ENCODE measurements around the gene KIF24.

Gene KIF24

GRCh38 chr9:34343605-34344004 is 14.5 kb upstream of the KIF24 start:
- H3K36me3 ChIP-seq (ENCODE audit: control insufficient read depth in 1 of 2, insufficient read depth in 2 of 2, low read length in 2 of 2): peaks cover 20 to 23% of the 10 kb centered on the region in 2 experiments
- no peaks in the 10 kb centered on the region for H3K4me1 ChIP-seq (ENCODE audit: control insufficient read depth in 1 of 2, insufficient read depth in 2 of 2, low read length in 2 of 2)
- H3K4me3 ChIP-seq (ENCODE audit: low read depth, low read length): no peak overlapping the region
- H3K9ac ChIP-seq (ENCODE audit: low read length): no peak overlapping the region
- H3K14ac ChIP-seq (ENCODE audit: low read length): no peak overlapping the region
- no peak overlapping the region for H2BK5ac ChIP-seq (ENCODE audit: low read depth, low read length, poor library complexity)
- H4K12ac ChIP-seq (ENCODE audit: low read depth, low read length): no peak overlapping the region
- H3K18ac ChIP-seq (ENCODE audit: low read length): no peak overlapping the region
- no peak overlapping the region for H4K91ac ChIP-seq (ENCODE audit: low read depth, low read length)
- no peaks in the 10 kb centered on the region for H3K79me1 ChIP-seq (ENCODE audit: low read length)
- H3K4me2 ChIP-seq (ENCODE audit: low read length): no peak overlapping the region
- no peak overlapping the region for H2BK120ac ChIP-seq (ENCODE audit: insufficient read depth, low read length, poor library complexity)
- no peaks in the 10 kb centered on the region for H3K9me3 ChIP-seq (ENCODE audit: insufficient read depth, low read depth, low read length)
- no peak overlapping the region for H2AK5ac ChIP-seq (ENCODE audit: low read length)
- H3K79me2 ChIP-seq (ENCODE audit: control insufficient read depth, insufficient read depth, low read length, poor library complexity): no peaks in the 10 kb centered on the region
- no peak overlapping the region for H2AFZ ChIP-seq (ENCODE audit: insufficient read depth, low read length, poor library complexity)
- no peak for DNase-seq
- no peak overlapping the region for H2BK12ac ChIP-seq (ENCODE audit: low read length)
- WGBS (ENCODE audit: extremely low coverage, insufficient coverage, insufficient read length): no CpG with 5 or more reads among the region's 1 CpG
- no peak overlapping the region for H3K27ac ChIP-seq (ENCODE audit: low read depth, low read length)
- no peak overlapping the region for H3K4ac ChIP-seq (ENCODE audit: low read depth, low read length)
- no peaks in the 10 kb centered on the region for H3K27me3 ChIP-seq (ENCODE audit: insufficient read depth, low read length)
- no peak overlapping the region for H3K23ac ChIP-seq (ENCODE audit: low read length)
- no peak overlapping the region for H4K8ac ChIP-seq (ENCODE audit: low read depth, low read length)

- H2AFZ ChIP-seq (ENCODE audit: insufficient read depth, low read length, poor library complexity): no peak overlapping the region
- no peak overlapping the region for H2AK5ac ChIP-seq (ENCODE audit: low read length)
- H3K27me3 ChIP-seq (ENCODE audit: insufficient read depth, low read length): no peaks in the 10 kb centered on the region
- no peak overlapping the region for H3K9ac ChIP-seq (ENCODE audit: low read length)
- no peak overlapping the region for H3K14ac ChIP-seq (ENCODE audit: low read length)
- H2BK120ac ChIP-seq (ENCODE audit: insufficient read depth, low read length, poor library complexity): no peak overlapping the region
- no peak overlapping the region for H4K8ac ChIP-seq (ENCODE audit: low read depth, low read length)
- no CpG with 5 or more reads among the region's 5 CpGs for WGBS (ENCODE audit: extremely low coverage, insufficient coverage, insufficient read length)
- H3K18ac ChIP-seq (ENCODE audit: low read length): no peak overlapping the region
- H3K4me3 ChIP-seq (ENCODE audit: low read depth, low read length): no peak overlapping the region
- no peak overlapping the region for H3K27ac ChIP-seq (ENCODE audit: low read depth, low read length)
- no peaks in the 10 kb centered on the region for H3K4me1 ChIP-seq (ENCODE audit: control insufficient read depth in 1 of 2, insufficient read depth in 2 of 2, low read length in 2 of 2)
- H4K91ac ChIP-seq (ENCODE audit: low read depth, low read length): no peak overlapping the region
- no peak overlapping the region for H3K23ac ChIP-seq (ENCODE audit: low read length)
- no peak overlapping the region for H2BK5ac ChIP-seq (ENCODE audit: low read depth, low read length, poor library complexity)
- DNase-seq: no peak
- no peaks in the 10 kb centered on the region for H3K79me2 ChIP-seq (ENCODE audit: control insufficient read depth, insufficient read depth, low read length, poor library complexity)
- no peak overlapping the region for H3K4me2 ChIP-seq (ENCODE audit: low read length)
- H3K79me1 ChIP-seq (ENCODE audit: low read length): no peaks in the 10 kb centered on the region
- H3K36me3 ChIP-seq (ENCODE audit: control insufficient read depth in 1 of 2, insufficient read depth in 2 of 2, low read length in 2 of 2): peaks cover 22 to 24% of the 10 kb centered on the region in 2 experiments
- H3K4ac ChIP-seq (ENCODE audit: low read depth, low read length): no peak overlapping the region
- H4K12ac ChIP-seq (ENCODE audit: low read depth, low read length): no peak overlapping the region
- H2BK12ac ChIP-seq (ENCODE audit: low read length): no peak overlapping the region
- H3K9me3 ChIP-seq (ENCODE audit: insufficient read depth, low read depth, low read length): no peaks in the 10 kb centered on the region
Observed at GRCh38 chr9:34343090-34343489, 14.0 kb upstream of the KIF24 start.

GRCh38 chr9:34341659-34342295 is 12.7 kb upstream of the KIF24 start:
- no peak overlapping the region for H2BK12ac ChIP-seq (ENCODE audit: low read length)

GRCh38 chr9:34338665-34339385 is 9.8 kb upstream of the KIF24 start:
- Histone ChIP-seq H4K8ac (ENCODE audit: low read depth, low read length) (no peak overlapping the region), H2AFZ (ENCODE audit: insufficient read depth, low read length, poor library complexity) (no peak overlapping the region), H3K4ac (ENCODE audit: low read depth, low read length) (no peak overlapping the region), H3K79me1 (ENCODE audit: low read length) (no peaks in the 10 kb centered on the region), H4K91ac (ENCODE audit: low read depth, low read length) (no peak overlapping the region), H3K23ac (ENCODE audit: low read length) (no peak overlapping the region), H3K9me3 (ENCODE audit: insufficient read depth, low read depth, low read length) (no peaks in the 10 kb centered on the region), H2AK5ac (ENCODE audit: low read length) (no peak overlapping the region), H4K12ac (ENCODE audit: low read depth, low read length) (no peak overlapping the region), H3K4me2 (ENCODE audit: low read length) (no peak overlapping the region), H3K18ac (ENCODE audit: low read length) (no peak overlapping the region), H3K27ac (ENCODE audit: low read depth, low read length) (no peak overlapping the region), H3K4me1 (ENCODE audit: control insufficient read depth in 1 of 2, insufficient read depth in 2 of 2, low read length in 2 of 2) (no peaks in the 10 kb centered on the region), H2BK5ac (ENCODE audit: low read depth, low read length, poor library complexity) (no peak overlapping the region), H3K9ac (ENCODE audit: low read length) (no peak overlapping the region), H3K36me3 (ENCODE audit: control insufficient read depth in 1 of 2, insufficient read depth in 2 of 2, low read length in 2 of 2) (peaks cover 22 to 24% of the 10 kb centered on the region in 2 experiments), H3K14ac (ENCODE audit: low read length) (no peak overlapping the region), H2BK12ac (ENCODE audit: low read length) (no peak overlapping the region), H3K4me3 (ENCODE audit: low read depth, low read length) (no peak overlapping the region), H3K27me3 (ENCODE audit: insufficient read depth, low read length) (no peaks in the 10 kb centered on the region), H2BK120ac (ENCODE audit: insufficient read depth, low read length, poor library complexity) (no peak overlapping the region), H3K79me2 (ENCODE audit: control insufficient read depth, insufficient read depth, low read length, poor library complexity) (no peaks in the 10 kb centered on the region)
- WGBS (ENCODE audit: extremely low coverage, insufficient coverage, insufficient read length): no CpG with 5 or more reads among the region's 2 CpGs
- no peak for DNase-seq

More at GRCh38 chr9:34341659-34342295, 12.7 kb upstream of the KIF24 start:
- no peak overlapping the region for H3K23ac ChIP-seq (ENCODE audit: low read length)
- no peaks in the 10 kb centered on the region for H3K79me2 ChIP-seq (ENCODE audit: control insufficient read depth, insufficient read depth, low read length, poor library complexity)
- no peaks in the 10 kb centered on the region for H3K9me3 ChIP-seq (ENCODE audit: insufficient read depth, low read depth, low read length)
- no peak overlapping the region for H2AK5ac ChIP-seq (ENCODE audit: low read length)
- H2AFZ ChIP-seq (ENCODE audit: insufficient read depth, low read length, poor library complexity): no peak overlapping the region
- H3K36me3 ChIP-seq (ENCODE audit: control insufficient read depth in 1 of 2, insufficient read depth in 2 of 2, low read length in 2 of 2): peaks cover 22 to 24% of the 10 kb centered on the region in 2 experiments
- no peaks in the 10 kb centered on the region for H3K27me3 ChIP-seq (ENCODE audit: insufficient read depth, low read length)
- H2BK5ac ChIP-seq (ENCODE audit: low read depth, low read length, poor library complexity): no peak overlapping the region
- no peaks in the 10 kb centered on the region for H3K4me1 ChIP-seq (ENCODE audit: control insufficient read depth in 1 of 2, insufficient read depth in 2 of 2, low read length in 2 of 2)
- WGBS (ENCODE audit: extremely low coverage, insufficient coverage, insufficient read length): no CpG with 5 or more reads among the region's 7 CpGs
- H3K18ac ChIP-seq (ENCODE audit: low read length): no peak overlapping the region
- H3K4ac ChIP-seq (ENCODE audit: low read depth, low read length): no peak overlapping the region
- H3K4me3 ChIP-seq (ENCODE audit: low read depth, low read length): no peak overlapping the region
- no peak overlapping the region for H4K8ac ChIP-seq (ENCODE audit: low read depth, low read length)
- H4K91ac ChIP-seq (ENCODE audit: low read depth, low read length): no peak overlapping the region
- no peak overlapping the region for H3K4me2 ChIP-seq (ENCODE audit: low read length)
- no peaks in the 10 kb centered on the region for H3K79me1 ChIP-seq (ENCODE audit: low read length)
- DNase-seq: no peak
- no peak overlapping the region for H3K27ac ChIP-seq (ENCODE audit: low read depth, low read length)
- H2BK120ac ChIP-seq (ENCODE audit: insufficient read depth, low read length, poor library complexity): no peak overlapping the region
- no peak overlapping the region for H3K14ac ChIP-seq (ENCODE audit: low read length)
- no peak overlapping the region for H3K9ac ChIP-seq (ENCODE audit: low read length)
- H4K12ac ChIP-seq (ENCODE audit: low read depth, low read length): no peak overlapping the region
